ENCODE data around the gene ZNF385C.

The ZNF385C gene

GRCh38 chr17:42113293-42114069 lies 15.2 kb upstream of the ZNF385C start:
- WGBS (ENCODE audit: insufficient coverage) = 97% methylated on average over 28 of the region's 28 CpGs
- H3K36me3 ChIP-seq (ENCODE audit: control insufficient read depth in 4 of 4, insufficient read depth in 4 of 4, low read length in 3 of 4) = peaks cover 2 to 48% (median 33%) of the 10 kb centered on the region in 4 experiments
- ChIA-PET CTCF (interaction anchor here (0.7 to 21.8 kb wide), 10 partner anchors 10 to 414 kb away, joined by 3 to 381 read pairs (median 4); partner anchors contain the start of genes CNP, DNAJC7, NKIRAS2 and ZNF385C), POLR2A (interaction anchor here (1.0 kb wide), 1 partner anchor 425 kb away, joined by 3 read pairs; the partner anchor contains the start of gene EIF1)
- peaks cover 6 to 21% (median 19%) of the 10 kb centered on the region in 4 experiments for H3K4me1 ChIP-seq (ENCODE audit: control extremely low read depth in 1 of 4, control insufficient read depth in 4 of 4, insufficient read depth in 4 of 4, low read length in 3 of 4)
- H3K27me3 ChIP-seq (replicated peaks in 2 of 5; ENCODE audit: control insufficient read depth in 4 of 5, insufficient read depth in 5 of 5, low read length in 4 of 5) = no peaks in the 10 kb centered on the region
- no peak for DNase-seq
- H3K4me3 ChIP-seq (ENCODE audit: control insufficient read depth in 1 of 7, extremely low read depth in 1 of 7, insufficient read depth in 4 of 7, low read depth in 2 of 7, low read length in 6 of 7) = peak overlapping the region in 1 of 7 experiments; percentile 87
- H3K9me3 ChIP-seq (ENCODE audit: control extremely low read depth in 1 of 5, control insufficient read depth in 4 of 5, insufficient read depth in 2 of 5, low read depth in 1 of 5, low read length in 4 of 5) = no peaks in the 10 kb centered on the region
- peak overlapping the region in 1 of 2 experiments; percentile 88 for H3K27ac ChIP-seq (ENCODE audit: insufficient read depth in 1 of 2, low read depth in 1 of 2, low read length in 2 of 2, poor library complexity in 1 of 2, severe bottlenecking in 2 of 2)

- peaks cover 0 to 43% (median 29%) of the 10 kb centered on the region in 4 experiments for H3K36me3 ChIP-seq (ENCODE audit: control insufficient read depth in 4 of 4, insufficient read depth in 4 of 4, low read length in 3 of 4)
- no peaks in the 10 kb centered on the region for H3K9me3 ChIP-seq (ENCODE audit: control extremely low read depth in 1 of 5, control insufficient read depth in 4 of 5, insufficient read depth in 2 of 5, low read depth in 1 of 5, low read length in 4 of 5)
- DNase-seq = peak; percentile 87 to 93 (median 93)
- CTCF ChIA-PET = interaction anchor here (0.5 to 21.8 kb wide), 13 partner anchors 8 to 415 kb away, joined by 3 to 381 read pairs (median 4); partner anchors contain the start of genes CNP, DNAJC7, KAT2A and NKIRAS2
- H3K4me3 ChIP-seq (ENCODE audit: control insufficient read depth in 1 of 7, extremely low read depth in 1 of 7, insufficient read depth in 4 of 7, low read depth in 2 of 7, low read length in 6 of 7) = peak within 1 kb of the TSS; percentile 30 to 87 (median 68)
- H3K4me1 ChIP-seq (ENCODE audit: control extremely low read depth in 1 of 4, control insufficient read depth in 4 of 4, insufficient read depth in 4 of 4, low read length in 3 of 4) = peaks cover 6 to 29% (median 25%) of the 10 kb centered on the region in 4 experiments
- peak within 1 kb of the TSS; percentile 50 to 88 for H3K27ac ChIP-seq (ENCODE audit: insufficient read depth in 1 of 2, low read depth in 1 of 2, low read length in 2 of 2, poor library complexity in 1 of 2, severe bottlenecking in 2 of 2)
- no peaks in the 10 kb centered on the region for H3K27me3 ChIP-seq (replicated peaks in 2 of 5; ENCODE audit: control insufficient read depth in 4 of 5, insufficient read depth in 5 of 5, low read length in 4 of 5)
- POLR2A ChIA-PET = interaction anchor here (1.0 to 1.4 kb wide), 5 partner anchors 14 to 424 kb away, joined by 3 to 4 read pairs (median 3); partner anchors contain the start of genes CNP and EIF1
- 0% methylated on average over 6 of the region's 10 CpGs for WGBS (ENCODE audit: insufficient coverage)
These were observed 14.4 kb upstream of the ZNF385C start, which contains the start of gene DHX58 for GRCh38 chr17:42112552-42113176. Gene DHX58 (minus strand): TSS chr17:42112714. CDS start chr17:42111892, 822 bp downstream.

GRCh38 chr17:42111871-42112551 lies 13.7 kb upstream of the ZNF385C start:
- DNase-seq = peak in 2 of 3 donors; percentile 48 to 51
- CTCF ChIA-PET = interaction anchor here (0.5 to 21.8 kb wide), 16 partner anchors 8 to 149 kb away, joined by 3 to 381 read pairs (median 4); partner anchors contain the start of genes CNP, DNAJC7, KAT2A and NKIRAS2
- no peaks in the 10 kb centered on the region for H3K9me3 ChIP-seq (ENCODE audit: control extremely low read depth in 1 of 5, control insufficient read depth in 4 of 5, insufficient read depth in 2 of 5, low read depth in 1 of 5, low read length in 4 of 5)
- H3K27ac ChIP-seq (ENCODE audit: insufficient read depth in 1 of 2, low read depth in 1 of 2, low read length in 2 of 2, poor library complexity in 1 of 2, severe bottlenecking in 2 of 2) = peak overlapping the region; percentile 50 to 88
- 15% methylated on average over 9 of the region's 12 CpGs for WGBS (ENCODE audit: insufficient coverage)
- H3K4me3 ChIP-seq (ENCODE audit: control insufficient read depth in 1 of 7, extremely low read depth in 1 of 7, insufficient read depth in 4 of 7, low read depth in 2 of 7, low read length in 6 of 7) = peak overlapping the region; percentile 30 to 87 (median 68)
- peaks cover 6 to 34% (median 31%) of the 10 kb centered on the region in 4 experiments for H3K4me1 ChIP-seq (ENCODE audit: control extremely low read depth in 1 of 4, control insufficient read depth in 4 of 4, insufficient read depth in 4 of 4, low read length in 3 of 4)
- POLR2A ChIA-PET = interaction anchor here (0.6 to 1.4 kb wide), 5 partner anchors 13 to 146 kb away, joined by 3 to 4 read pairs (median 3); partner anchors contain the start of gene CNP
- no peaks in the 10 kb centered on the region for H3K27me3 ChIP-seq (replicated peaks in 2 of 5; ENCODE audit: control insufficient read depth in 4 of 5, insufficient read depth in 5 of 5, low read length in 4 of 5)
- H3K36me3 ChIP-seq (ENCODE audit: control insufficient read depth in 4 of 4, insufficient read depth in 4 of 4, low read length in 3 of 4) = peaks cover 0 to 37% (median 23%) of the 10 kb centered on the region in 4 experiments

- H3K27ac ChIP-seq (ENCODE audit: insufficient read depth in 1 of 2, low read depth in 1 of 2, low read length in 2 of 2, poor library complexity in 1 of 2, severe bottlenecking in 2 of 2) = peak overlapping the region; percentile 50 to 88
- no peaks in the 10 kb centered on the region for H3K27me3 ChIP-seq (replicated peaks in 2 of 5; ENCODE audit: control insufficient read depth in 4 of 5, insufficient read depth in 5 of 5, low read length in 4 of 5)
- no peak for DNase-seq
- 98% methylated on average over 11 of the region's 11 CpGs for WGBS (ENCODE audit: insufficient coverage)
- peak overlapping the region in 1 of 7 experiments; percentile 87 for H3K4me3 ChIP-seq (ENCODE audit: control insufficient read depth in 1 of 7, extremely low read depth in 1 of 7, insufficient read depth in 4 of 7, low read depth in 2 of 7, low read length in 6 of 7)
- no peaks in the 10 kb centered on the region for H3K9me3 ChIP-seq (ENCODE audit: control extremely low read depth in 1 of 5, control insufficient read depth in 4 of 5, insufficient read depth in 2 of 5, low read depth in 1 of 5, low read length in 4 of 5)
- POLR2A ChIA-PET = no interaction called here
- H3K4me1 ChIP-seq (ENCODE audit: control extremely low read depth in 1 of 4, control insufficient read depth in 4 of 4, insufficient read depth in 4 of 4, low read length in 3 of 4) = peaks cover 6 to 34% (median 31%) of the 10 kb centered on the region in 4 experiments
- CTCF ChIA-PET = interaction anchor here (0.9 to 21.8 kb wide), 11 partner anchors 8 to 148 kb away, joined by 3 to 381 read pairs (median 3); partner anchors contain the start of genes CNP, DNAJC7, KAT2A and NKIRAS2
- H3K36me3 ChIP-seq (ENCODE audit: control insufficient read depth in 4 of 4, insufficient read depth in 4 of 4, low read length in 3 of 4) = peaks cover 0 to 34% (median 21%) of the 10 kb centered on the region in 4 experiments
These were observed 13.0 kb upstream of the ZNF385C start for GRCh38 chr17:42111265-42111636.

- Histone ChIP-seq H3K36me3 (ENCODE audit: control insufficient read depth in 4 of 4, insufficient read depth in 4 of 4, low read length in 3 of 4) (peaks cover 0 to 30% (median 17%) of the 10 kb centered on the region in 4 experiments), H3K4me1 (ENCODE audit: control extremely low read depth in 1 of 4, control insufficient read depth in 4 of 4, insufficient read depth in 4 of 4, low read length in 3 of 4) (peaks cover 6 to 34% (median 31%) of the 10 kb centered on the region in 4 experiments), H3K4me3 (ENCODE audit: control insufficient read depth in 1 of 7, extremely low read depth in 1 of 7, insufficient read depth in 4 of 7, low read depth in 2 of 7, low read length in 6 of 7) (no peak overlapping the region), H3K27ac (ENCODE audit: insufficient read depth in 1 of 2, low read depth in 1 of 2, low read length in 2 of 2, poor library complexity in 1 of 2, severe bottlenecking in 2 of 2) (peak overlapping the region in 1 of 2 experiments; percentile 88), H3K9me3 (ENCODE audit: control extremely low read depth in 1 of 5, control insufficient read depth in 4 of 5, insufficient read depth in 2 of 5, low read depth in 1 of 5, low read length in 4 of 5) (no peaks in the 10 kb centered on the region), H3K27me3 (replicated peaks in 2 of 5; ENCODE audit: control insufficient read depth in 4 of 5, insufficient read depth in 5 of 5, low read length in 4 of 5) (no peaks in the 10 kb centered on the region)
- POLR2A ChIA-PET = no interaction called here
- CTCF ChIA-PET = interaction anchor here (1.0 to 21.8 kb wide), 8 partner anchors 9 to 148 kb away, joined by 3 to 381 read pairs (median 4); partner anchors contain the start of genes CNP, DNAJC7, KAT2A and NKIRAS2
- no peak for DNase-seq
- WGBS (ENCODE audit: insufficient coverage) = 94% methylated on average over 15 of the region's 18 CpGs
These were observed 12.3 kb upstream of the ZNF385C start for GRCh38 chr17:42110301-42111264.

Measured in common myeloid progenitor, CD34-positive (primary cell).